ENCODE measurements around the gene ELANE. TPM values are rescaled to one million over a fixed set of nuclear protein-coding genes. Genes with fewer than 3 reads are reported as not detected.
"Not testable (repeated sequence)": the region's sequence is repeated elsewhere in the genome, so short reads cannot be mapped to it uniquely, and the experiment has no call there.

Gene ELANE
- total RNA-seq, 1 donor from 2014 or later = not detected

- no peak for DNase-seq
Observed at GRCh38 chr19:881385-882071, 29.4 kb downstream of the ELANE start.

- DNase-seq = no peak
Observed at GRCh38 chr19:882871-883497, 30.9 kb downstream of the ELANE start.

DNA sequence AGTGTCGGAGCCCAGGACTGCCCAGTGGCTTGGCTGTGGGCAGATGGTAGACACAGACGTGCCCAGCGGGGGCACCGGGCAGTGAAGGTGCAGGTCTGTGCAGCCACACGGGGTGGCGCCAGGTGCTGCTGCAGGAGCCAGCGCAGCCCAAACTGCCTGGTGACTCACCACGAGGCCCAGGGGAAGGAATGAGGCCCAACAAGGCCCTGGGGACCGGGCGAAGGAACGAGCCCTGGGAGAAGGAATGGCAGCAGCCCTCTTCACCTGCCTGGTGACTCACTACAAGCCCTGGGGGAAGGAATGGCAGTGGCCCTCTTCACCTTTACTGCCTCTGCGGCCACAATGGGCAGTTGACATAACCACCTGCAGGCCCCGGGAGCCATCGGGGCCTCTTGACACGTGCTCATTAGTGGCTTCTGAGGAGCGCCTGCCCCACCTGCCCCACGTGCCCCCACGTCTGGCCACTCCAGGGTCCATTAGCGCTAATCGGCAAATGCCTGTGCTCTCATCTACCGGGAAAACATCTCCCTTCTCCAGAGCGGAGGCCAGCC is 31.6 kb downstream of the ELANE start:
- no peak for DNase-seq

GRCh38 chr19:884420-885211 is 32.5 kb downstream of the ELANE start:
- no peak for DNase-seq

DNA sequence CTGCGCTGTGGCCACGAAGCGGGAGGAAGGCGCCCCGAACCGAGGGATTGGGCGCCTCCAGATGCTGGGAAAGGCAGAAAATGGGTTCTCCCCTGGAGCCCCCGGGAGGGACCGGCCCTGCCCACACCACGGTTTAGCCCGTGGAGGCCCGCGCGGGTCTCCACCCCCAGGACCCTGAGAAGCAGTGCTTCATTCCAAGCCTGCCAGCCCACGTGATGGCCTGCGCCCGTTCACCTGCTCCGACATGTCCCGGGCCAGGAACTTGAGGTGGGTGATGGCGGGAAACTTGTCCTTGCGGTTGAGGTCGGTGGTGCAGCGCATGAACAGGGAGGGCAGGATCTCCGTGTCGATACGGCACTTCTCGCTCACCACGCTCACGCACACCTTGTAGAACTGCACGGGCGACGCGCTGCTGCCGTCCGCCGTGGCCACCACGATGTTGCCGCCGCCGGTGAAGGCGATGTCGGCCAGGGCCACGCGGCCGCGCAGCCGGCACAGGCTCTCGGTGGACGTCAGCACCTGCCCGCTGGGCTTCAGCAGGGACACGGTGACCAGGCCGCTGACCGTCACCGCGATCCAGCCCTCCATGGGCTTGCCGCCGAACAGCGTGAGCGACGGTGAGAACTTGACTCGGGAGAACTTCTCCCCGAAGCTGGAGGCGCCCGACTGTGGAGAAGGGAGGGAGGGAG is 33.6 kb downstream of the ELANE start:
- DNase-seq = no peak

- DNase-seq = peak; percentile 42
Observed at GRCh38 chr19:887072-887471, 35.0 kb downstream of the ELANE start.

DNA sequence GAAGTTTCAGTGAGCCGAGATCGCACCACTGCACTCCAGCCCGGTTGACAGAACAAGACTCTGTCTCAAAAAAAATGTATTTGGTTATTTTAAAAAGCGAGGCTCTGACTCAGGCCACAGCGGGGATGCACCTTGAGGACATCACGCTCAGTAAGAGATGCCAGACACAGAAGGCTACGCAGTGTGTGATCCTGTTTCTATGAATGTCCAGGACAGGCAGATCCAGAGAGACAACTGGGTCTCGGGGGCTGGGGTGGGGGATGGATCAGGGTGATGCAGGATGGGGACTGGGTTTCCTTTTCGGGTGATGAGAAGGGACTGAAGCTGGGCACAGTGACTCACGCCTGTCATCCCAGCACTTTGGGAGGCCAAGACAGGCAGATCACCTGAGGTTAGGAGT is 35.5 kb downstream of the ELANE start:
- no peak for DNase-seq

GRCh38 chr19:888581-889385 is 36.7 kb downstream of the ELANE start:
- DNase-seq = no peak

DNA sequence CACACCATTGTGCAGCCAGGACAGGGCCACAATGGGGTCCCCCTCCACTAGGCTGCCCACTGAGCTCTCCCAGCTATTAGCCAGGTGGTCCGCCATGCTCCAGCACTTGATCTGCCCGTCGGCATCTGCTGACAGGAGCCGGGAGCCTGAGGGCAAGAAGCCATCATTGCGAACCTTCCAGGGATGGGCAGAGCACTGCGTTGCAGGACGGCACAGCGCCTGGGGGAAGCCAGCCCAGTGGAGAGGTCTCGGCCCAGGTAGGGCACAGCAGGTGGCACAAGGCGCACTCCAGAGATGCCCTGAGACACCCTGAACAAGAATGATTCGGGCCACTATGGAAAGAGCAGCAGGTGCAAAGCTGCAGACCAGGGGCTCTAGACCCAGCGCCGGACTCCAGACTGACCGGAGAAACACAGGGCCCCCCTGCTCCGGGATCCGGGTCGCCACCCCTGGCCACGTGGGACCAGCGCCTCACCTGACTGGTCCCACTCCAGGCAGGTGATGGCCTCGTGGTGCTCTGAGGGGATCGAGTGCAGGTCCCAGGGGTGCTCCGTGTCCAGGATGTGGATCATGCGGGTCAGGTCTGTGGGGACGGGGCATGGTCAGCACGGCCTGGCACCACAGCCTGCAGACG is 37.7 kb downstream of the ELANE start:
- no peak for DNase-seq

DNA sequence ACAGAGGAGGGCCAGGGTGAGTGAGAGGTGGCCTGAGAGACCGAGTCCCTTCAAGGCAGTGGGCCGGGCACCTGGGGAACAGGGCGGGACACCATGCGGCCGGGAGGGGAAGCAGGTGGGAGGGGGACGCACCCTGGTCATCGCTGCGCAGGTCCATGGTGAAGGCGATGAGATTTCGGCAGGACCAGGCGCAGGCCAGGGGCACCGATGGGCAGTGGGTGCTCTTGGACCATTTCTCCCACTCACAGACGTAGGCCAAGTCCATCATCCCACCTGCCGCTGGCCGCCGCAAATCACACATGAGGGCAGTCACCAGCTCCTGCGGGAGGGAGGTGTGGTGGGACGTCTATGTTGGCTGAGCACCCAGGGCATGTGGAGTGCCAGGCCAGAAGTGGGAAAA is 38.7 kb downstream of the ELANE start:
- no peak for DNase-seq

DNA sequence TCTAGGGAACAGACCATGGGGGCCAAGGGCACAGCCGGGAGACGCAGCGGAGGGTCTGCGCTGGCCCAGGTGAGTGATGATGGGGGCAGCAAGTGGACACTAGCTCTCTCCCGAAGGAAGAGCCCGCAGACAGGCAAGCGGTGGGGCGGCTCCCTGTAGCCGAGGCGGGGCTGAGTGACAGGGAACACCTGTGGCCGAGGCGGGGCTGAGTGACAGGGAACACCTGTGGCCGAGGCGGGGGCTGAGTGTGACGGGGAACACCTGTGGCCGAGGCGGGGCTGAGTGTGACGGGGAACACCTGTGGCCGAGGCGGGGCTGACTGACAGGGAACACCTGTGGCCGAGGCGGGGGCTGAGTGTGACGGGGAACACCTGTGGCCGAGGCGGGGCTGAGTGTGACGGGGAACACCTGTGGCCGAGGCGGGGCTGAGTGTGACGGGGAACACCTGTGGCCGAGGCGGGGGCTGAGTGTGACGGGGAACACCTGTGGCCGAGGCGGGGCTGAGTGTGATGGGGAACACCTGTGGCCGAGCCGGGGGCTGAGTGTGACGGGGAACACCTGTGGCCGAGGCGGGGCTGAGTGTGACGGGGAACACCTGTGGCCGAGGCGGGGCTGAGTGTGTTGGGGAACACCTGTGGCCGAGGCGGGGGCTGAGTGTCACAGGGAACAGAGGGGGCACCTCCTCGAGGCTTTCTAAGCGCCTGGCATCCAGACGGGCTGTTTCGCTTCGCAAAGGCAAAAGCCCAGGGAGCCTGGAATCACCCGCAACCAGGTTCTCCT is 39.5 kb downstream of the ELANE start:
- DNase-seq = not testable (repeated sequence)

- no peak for DNase-seq
Observed at GRCh38 chr19:892243-892893, 40.3 kb downstream of the ELANE start.

DNA sequence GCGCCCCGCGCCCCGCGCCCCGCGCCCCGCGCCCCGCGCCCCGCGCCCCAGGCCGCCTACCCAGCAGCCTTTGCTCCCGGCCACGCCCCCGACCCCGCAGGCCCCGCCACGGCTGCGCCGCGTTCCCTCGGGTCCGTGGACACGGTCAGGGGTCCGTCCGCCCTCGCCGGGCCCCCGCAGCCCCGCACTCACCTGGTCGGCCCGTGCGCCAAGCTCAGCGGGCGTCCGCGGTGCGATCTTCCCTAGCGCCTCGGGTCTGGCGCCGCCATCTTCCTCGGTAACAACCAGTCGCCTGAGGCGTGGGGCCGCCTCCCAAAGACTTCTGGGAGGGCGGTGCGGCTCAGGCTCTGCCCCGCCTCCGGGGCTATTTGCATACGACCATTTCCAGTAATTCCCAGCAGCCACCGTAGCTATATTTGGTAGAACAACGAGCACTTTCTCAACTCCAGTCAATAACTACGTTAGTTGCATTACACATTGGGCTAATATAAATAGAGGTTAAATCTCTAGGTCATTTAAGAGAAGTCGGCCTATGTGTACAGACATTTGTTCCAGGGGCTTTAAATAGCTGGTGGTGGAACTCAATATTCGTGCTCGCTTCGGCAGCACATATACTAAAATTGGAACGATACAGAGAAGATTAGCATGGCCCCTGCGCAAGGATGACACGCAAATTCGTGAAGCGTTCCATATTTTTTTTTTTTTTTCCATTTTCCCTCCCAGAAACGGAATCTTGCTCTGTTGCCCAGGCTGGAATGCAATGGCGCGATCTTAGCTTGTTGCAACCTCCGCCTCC is 41.0 kb downstream of the ELANE start, which contains the start of the genes MED16 and RNU6-9:
MED16 (minus strand) TSS at position 294 of the 796 bp plus-strand sequence. CDS start 2,056 bp downstream, outside the sequence.
RNU6-9 (plus strand) TSS at position 591 of the 796 bp plus-strand sequence.
- peak; percentile 94 for DNase-seq

- no peak for DNase-seq
Observed at GRCh38 chr19:896434-896833, 44.3 kb downstream of the ELANE start.

GRCh38 chr19:896999-897398 is 44.9 kb downstream of the ELANE start:
- DNase-seq = no peak

GRCh38 chr19:897442-898039 is 45.4 kb downstream of the ELANE start:
- DNase-seq = no peak

DNA sequence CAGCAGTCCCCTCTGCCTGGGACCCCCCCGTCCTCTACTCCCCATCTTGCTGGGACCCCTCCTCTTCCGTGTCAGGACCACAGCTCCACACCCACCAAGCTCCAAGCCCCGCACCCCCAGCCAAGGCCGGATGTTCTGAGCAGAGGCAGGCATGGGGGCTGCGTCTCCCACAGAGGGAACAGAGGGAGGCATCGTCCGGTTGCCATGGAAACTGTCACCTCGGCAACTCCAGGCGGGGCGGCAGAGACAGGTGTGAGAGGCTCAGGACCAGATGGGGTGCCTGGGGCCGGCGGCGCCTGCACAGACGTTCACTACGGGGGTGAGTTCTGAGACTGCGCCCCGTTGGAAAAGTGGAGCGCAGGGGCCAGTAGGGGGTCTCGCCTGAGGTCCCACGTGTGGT is 46.6 kb downstream of the ELANE start:
- DNase-seq = no peak

DNA sequence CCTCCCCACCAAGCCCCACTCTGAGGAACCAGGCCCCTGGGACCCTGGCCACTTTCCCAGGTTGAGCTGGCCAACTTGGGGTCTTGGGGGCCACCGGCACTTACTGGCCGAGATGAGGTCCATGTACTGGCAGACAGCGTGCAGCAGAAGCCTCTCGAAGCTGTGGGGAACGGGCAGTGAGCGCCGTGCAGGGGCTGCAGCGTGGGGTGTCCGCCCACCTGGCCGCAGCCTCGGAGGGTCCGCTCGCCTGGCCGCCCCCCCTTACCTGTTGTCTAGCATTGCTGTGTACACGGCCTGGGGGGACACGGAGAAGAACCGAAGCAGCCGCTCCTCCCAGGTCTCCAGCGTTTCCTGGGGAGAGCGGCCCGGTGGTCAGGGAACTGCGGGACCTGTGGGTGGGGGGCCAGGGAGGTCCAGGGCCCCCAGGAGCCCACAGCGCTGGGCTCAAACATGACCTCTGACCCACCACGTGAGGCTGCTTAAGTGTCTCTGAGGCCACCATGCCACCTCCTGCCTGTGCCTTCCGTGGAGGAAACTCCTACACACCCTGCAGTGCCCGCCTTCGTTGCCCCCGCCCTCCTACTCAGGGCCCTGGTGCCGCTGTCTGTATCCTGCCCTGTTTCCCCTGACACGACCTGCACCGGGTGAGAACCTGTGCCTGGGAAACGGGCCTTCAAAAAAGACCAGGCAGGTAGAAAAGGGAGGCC is 47.4 kb downstream of the ELANE start:
- no peak for DNase-seq
